Mesendoderm (in vitro differentiated cells): Measurements from ENCODE around the gene CACNA2D4.

Experiments used
- DNase-seq: peaks from one replicate; pipeline ENCODE4 v3.0.0; 2013
- H2AK5ac ChIP-seq: 2 replicates; pipeline ENCODE4 v1.6.1; 2013; ENCODE audit warnings: low read length, inconsistent platforms
- H2BK120ac ChIP-seq: 2 replicates; pipeline ENCODE4 v1.6.1; 2013; ENCODE audit warnings: low read depth, mild to moderate bottlenecking, low read length, moderate library complexity, mixed read lengths
- H2BK15ac ChIP-seq: replicated peaks from 2 replicates; pipeline ENCODE4 v1.6.1; 2013; ENCODE audit warnings: low read depth, mild to moderate bottlenecking, moderate library complexity
- H2BK5ac ChIP-seq: 2 replicates; pipeline ENCODE4 v1.6.1; 2013; ENCODE audit warnings: low read length, inconsistent platforms
- H3K18ac ChIP-seq: 2 replicates; pipeline ENCODE4 v1.6.1; 2013; ENCODE audit warnings: mild to moderate bottlenecking, low read length, mixed read lengths
- H3K23ac ChIP-seq: one replicate; pipeline ENCODE4 v1.6.1; 2013; ENCODE audit warnings: low read length
- H3K27ac ChIP-seq: 2 replicates; pipeline ENCODE4 v1.5.1; 2013; ENCODE audit warnings: low read depth, mild to moderate bottlenecking, inconsistent platforms, low read length, moderate library complexity
- H3K27me3 ChIP-seq: 2 replicates; pipeline ENCODE4 v1.6.1; 2013; ENCODE audit warnings: low read length, control low read depth, mild to moderate bottlenecking, inconsistent platforms; ENCODE audit not compliant: insufficient read depth, poor library complexity
- H3K36me3 ChIP-seq: 2 replicates; pipeline ENCODE4 v1.6.1; 2013; ENCODE audit warnings: low read length, inconsistent platforms; ENCODE audit not compliant: control insufficient read depth, insufficient read depth
- H3K4ac ChIP-seq: one replicate; pipeline ENCODE4 v1.6.1; 2013; ENCODE audit warnings: low read depth, mild to moderate bottlenecking, low read length, moderate library complexity
- H3K4me1 ChIP-seq: 2 replicates; pipeline ENCODE4 v1.6.1; 2013; ENCODE audit warnings: low read depth, low read length, inconsistent platforms; ENCODE audit not compliant: control insufficient read depth
- H3K4me2 ChIP-seq: 2 replicates; pipeline ENCODE4 v1.6.1; 2013; ENCODE audit warnings: low read length
- H3K4me3 ChIP-seq: 2 replicates; pipeline ENCODE4 v1.5.1; 2013; ENCODE audit warnings: mild to moderate bottlenecking, low read length
- H3K56ac ChIP-seq: one replicate; pipeline ENCODE4 v1.6.1; 2013; ENCODE audit warnings: low read length
- H3K79me1 ChIP-seq: 2 replicates; pipeline ENCODE4 v1.6.1; 2013; ENCODE audit warnings: low read length, inconsistent platforms
- H3K79me2 ChIP-seq: 2 replicates; pipeline ENCODE4 v1.6.1; 2013; ENCODE audit warnings: mild to moderate bottlenecking, low read length; ENCODE audit not compliant: control insufficient read depth, insufficient read depth
- H3K9ac ChIP-seq: 2 replicates; pipeline ENCODE4 v1.6.1; 2013; ENCODE audit warnings: low read length, inconsistent platforms
- H4K5ac ChIP-seq: one replicate; pipeline ENCODE4 v1.6.1; 2013; ENCODE audit warnings: low read length
- H4K8ac ChIP-seq: one replicate; pipeline ENCODE4 v1.6.1; 2013; ENCODE audit warnings: low read depth, mild to moderate bottlenecking, control low read depth, low read length, moderate library complexity
- WGBS: extraction: QIAGEN DNeasy Blood & Tissue Kit; methylation state at CpG from one replicate; pipeline ENCODE4 v1.1.7; 2013; ENCODE audit warnings: low lambda C conversion rate, missing lambda C conversion rate; ENCODE audit not compliant: insufficient coverage; ENCODE audit errors: extremely low coverage; 5-methylcytosine and 5-hydroxymethylcytosine counted together

CACNA2D4 gene

GRCh38 chr12:1808036-1808797 is 110.2 kb downstream of the CACNA2D4 start:
- DNase-seq = no peak

GRCh38 chr12:1807087-1807860 is 111.2 kb downstream of the CACNA2D4 start:
- H2AK5ac ChIP-seq = no peak overlapping the region
- no peak overlapping the region for H3K27ac ChIP-seq
- peak overlapping the region; percentile 5 for H3K56ac ChIP-seq
- no peaks in the 10 kb centered on the region for H3K4me1 ChIP-seq
- no peak overlapping the region for H3K9ac ChIP-seq
- no CpG with 5 or more reads among the region's 15 CpGs for WGBS
- H4K8ac ChIP-seq = no peak overlapping the region
- H2BK15ac ChIP-seq = no peak overlapping the region
- no peak for DNase-seq
- H2BK5ac ChIP-seq = no peak overlapping the region
- H3K79me2 ChIP-seq = no peaks in the 10 kb centered on the region
- no peak overlapping the region for H3K4me3 ChIP-seq
- no peak overlapping the region for H3K4me2 ChIP-seq
- no peak overlapping the region for H2BK120ac ChIP-seq
- H3K18ac ChIP-seq = no peak overlapping the region
- no peaks in the 10 kb centered on the region for H3K79me1 ChIP-seq
- H3K4ac ChIP-seq = no peak overlapping the region
- H4K5ac ChIP-seq = no peak overlapping the region
- no peak overlapping the region for H3K23ac ChIP-seq
- no peaks in the 10 kb centered on the region for H3K36me3 ChIP-seq
- H3K27me3 ChIP-seq = no peaks in the 10 kb centered on the region

More at GRCh38 chr12:1808036-1808797, 110.2 kb downstream of the CACNA2D4 start:
- Histone ChIP-seq H3K4ac (no peak overlapping the region), H3K79me2 (no peaks in the 10 kb centered on the region), H3K27me3 (no peaks in the 10 kb centered on the region), H2BK5ac (no peak overlapping the region), H4K8ac (no peak overlapping the region), H3K18ac (no peak overlapping the region), H3K56ac (no peak overlapping the region), H3K4me2 (no peak overlapping the region), H3K4me3 (no peak overlapping the region), H3K23ac (no peak overlapping the region), H2BK15ac (no peak overlapping the region), H3K4me1 (no peaks in the 10 kb centered on the region), H3K9ac (no peak overlapping the region), H2AK5ac (no peak overlapping the region), H4K5ac (no peak overlapping the region), H3K79me1 (no peaks in the 10 kb centered on the region), H2BK120ac (no peak overlapping the region), H3K36me3 (no peaks in the 10 kb centered on the region), H3K27ac (no peak overlapping the region)
- no CpG with 5 or more reads among the region's 19 CpGs for WGBS

GRCh38 chr12:1806301-1807086 is 112.0 kb downstream of the CACNA2D4 start:
- no peak overlapping the region for H3K27ac ChIP-seq
- no peak for DNase-seq
- no peak overlapping the region for H3K9ac ChIP-seq
- H3K79me2 ChIP-seq = no peaks in the 10 kb centered on the region
- H2BK15ac ChIP-seq = no peak overlapping the region
- no peaks in the 10 kb centered on the region for H3K79me1 ChIP-seq
- H3K56ac ChIP-seq = no peak overlapping the region
- H3K36me3 ChIP-seq = no peaks in the 10 kb centered on the region
- H2AK5ac ChIP-seq = no peak overlapping the region
- no peak overlapping the region for H3K4me3 ChIP-seq
- H3K18ac ChIP-seq = no peak overlapping the region
- no peak overlapping the region for H2BK120ac ChIP-seq
- H3K4me1 ChIP-seq = no peaks in the 10 kb centered on the region
- H3K23ac ChIP-seq = no peak overlapping the region
- no peak overlapping the region for H3K4me2 ChIP-seq
- H3K27me3 ChIP-seq = no peaks in the 10 kb centered on the region
- H3K4ac ChIP-seq = no peak overlapping the region
- no peak overlapping the region for H2BK5ac ChIP-seq
- no peak overlapping the region for H4K5ac ChIP-seq
- H4K8ac ChIP-seq = no peak overlapping the region
- no CpG with 5 or more reads among the region's 7 CpGs for WGBS

- Histone ChIP-seq H3K4ac (no peak overlapping the region), H3K4me2 (no peak overlapping the region), H3K79me1 (no peaks in the 10 kb centered on the region), H4K8ac (no peak overlapping the region), H4K5ac (no peak overlapping the region), H2BK120ac (no peak overlapping the region), H3K4me3 (no peak overlapping the region), H2BK5ac (no peak overlapping the region), H3K56ac (no peak overlapping the region), H3K9ac (no peak overlapping the region), H3K4me1 (no peaks in the 10 kb centered on the region), H3K36me3 (no peaks in the 10 kb centered on the region), H3K23ac (no peak overlapping the region), H3K79me2 (no peaks in the 10 kb centered on the region), H3K18ac (no peak overlapping the region), H2BK15ac (no peak overlapping the region), H2AK5ac (no peak overlapping the region), H3K27me3 (no peaks in the 10 kb centered on the region), H3K27ac (no peak overlapping the region)
- no peak for DNase-seq
- no CpG with 5 or more reads among the region's 16 CpGs for WGBS
Observed at GRCh38 chr12:1805441-1806081, 112.9 kb downstream of the CACNA2D4 start.

- no peak overlapping the region for H3K9ac ChIP-seq
- H2BK15ac ChIP-seq = no peak overlapping the region
- no peaks in the 10 kb centered on the region for H3K79me2 ChIP-seq
- no CpG with 5 or more reads among the region's 25 CpGs for WGBS
- no peak overlapping the region for H3K18ac ChIP-seq
- H3K23ac ChIP-seq = no peak overlapping the region
- H3K27ac ChIP-seq = no peak overlapping the region
- H3K27me3 ChIP-seq = no peaks in the 10 kb centered on the region
- H2BK120ac ChIP-seq = no peak overlapping the region
- peak overlapping the region; percentile 58 for H3K4ac ChIP-seq
- H2AK5ac ChIP-seq = no peak overlapping the region
- H3K36me3 ChIP-seq = no peaks in the 10 kb centered on the region
- DNase-seq = peak; percentile 93
- H4K8ac ChIP-seq = peak overlapping the region; percentile 97
- no peak overlapping the region for H4K5ac ChIP-seq
- H3K4me2 ChIP-seq = no peak overlapping the region
- H2BK5ac ChIP-seq = no peak overlapping the region
- H3K79me1 ChIP-seq = no peaks in the 10 kb centered on the region
- H3K4me3 ChIP-seq = no peak overlapping the region
- H3K56ac ChIP-seq = no peak overlapping the region
- H3K4me1 ChIP-seq = no peaks in the 10 kb centered on the region
Observed at GRCh38 chr12:1804545-1805332, 113.7 kb downstream of the CACNA2D4 start.
